Activated T-cell treated with anti-CD3 and anti-CD28 coated beads for 48 hours (primary cell): ENCODE measurements around the gene AATK.
"Not testable (repeated sequence)": the region's sequence is repeated elsewhere in the genome, so short reads cannot be mapped to it uniquely, and the experiment has no call there.

Experiments
- DNase-seq: peaks from one replicate; pipeline ENCODE4 v3.0.0-alpha.2; 2020; ENCODE audit warnings: low read depth

Gene AATK

DNA sequence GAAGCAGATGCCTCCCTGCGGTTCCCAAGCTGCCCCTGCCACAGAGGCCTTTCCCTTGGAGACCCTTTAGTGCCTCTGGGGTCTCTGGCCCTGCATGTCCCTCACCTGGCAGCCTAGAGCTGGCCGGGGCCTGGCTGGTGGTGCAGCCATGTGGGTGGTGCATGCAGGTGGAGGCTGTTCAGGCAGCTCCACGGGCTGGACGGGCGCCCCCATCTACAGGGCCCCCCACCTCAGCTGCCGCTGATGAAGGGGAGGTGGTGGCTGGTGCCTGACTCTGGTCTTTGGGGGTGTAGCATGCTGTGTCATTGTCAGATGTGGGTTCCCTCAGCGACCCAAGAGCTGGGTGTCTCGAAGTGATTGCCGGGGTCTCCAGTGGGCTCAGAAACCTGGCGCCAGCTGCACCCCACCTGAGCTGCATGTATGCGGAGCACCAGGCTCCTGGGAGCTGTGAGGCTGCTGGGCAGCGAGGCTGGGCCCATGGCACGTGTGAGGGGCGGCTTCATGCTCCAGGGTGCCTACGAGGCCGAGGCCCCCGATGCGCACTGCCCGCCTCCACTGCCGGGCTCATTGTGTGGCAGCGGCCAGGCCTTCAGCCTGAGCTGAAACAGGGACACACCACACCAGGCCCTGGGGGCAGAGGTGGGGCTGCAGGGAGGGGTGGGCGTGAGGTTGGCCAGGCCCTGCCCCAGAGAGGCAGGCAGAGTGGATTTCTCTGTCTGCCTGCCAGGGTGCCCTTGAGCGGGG is 74.1 kb downstream of the AATK start:
- no peak for DNase-seq

- no peak for DNase-seq
These were observed 74.9 kb downstream of the AATK start for GRCh38 chr17:81091154-81091553.

DNA sequence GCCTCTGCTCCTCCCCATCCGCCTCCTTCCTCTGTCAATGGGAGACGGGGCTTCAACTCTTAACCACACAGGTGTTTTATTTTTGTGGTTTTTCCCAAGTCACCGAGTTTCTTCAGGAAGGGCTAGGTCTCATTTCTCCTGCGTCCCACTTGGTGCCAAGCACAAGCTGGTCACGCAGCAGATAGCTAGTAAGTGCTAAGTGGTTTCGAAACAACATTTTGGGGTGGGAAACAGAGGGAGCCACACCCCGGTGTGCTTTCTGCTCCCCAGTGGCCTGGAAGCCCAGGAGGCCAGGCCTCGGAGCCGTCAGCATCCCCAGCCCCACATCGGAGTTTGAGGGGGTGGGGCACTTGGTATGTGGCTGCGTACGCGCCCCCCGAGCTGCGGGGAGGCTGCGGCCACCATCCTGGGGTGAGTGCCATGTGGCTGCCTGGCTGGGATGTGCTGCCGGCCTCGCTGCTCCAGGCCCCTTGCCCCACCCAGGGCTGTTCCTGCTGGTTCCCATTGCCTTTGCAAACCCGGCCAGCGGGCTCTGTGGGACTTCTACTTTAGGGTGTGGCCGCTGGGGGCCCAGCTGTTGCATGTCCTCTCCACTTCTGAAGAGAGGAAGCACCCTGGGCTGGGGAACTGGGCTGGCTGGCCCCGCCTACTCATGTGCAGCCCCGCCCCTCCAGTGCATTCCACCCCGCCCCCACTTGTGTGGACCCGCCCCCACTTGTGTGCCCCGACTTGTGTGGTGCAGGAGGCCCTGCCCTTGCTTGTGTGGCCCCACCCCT is 75.5 kb downstream of the AATK start:
- no peak for DNase-seq

DNA sequence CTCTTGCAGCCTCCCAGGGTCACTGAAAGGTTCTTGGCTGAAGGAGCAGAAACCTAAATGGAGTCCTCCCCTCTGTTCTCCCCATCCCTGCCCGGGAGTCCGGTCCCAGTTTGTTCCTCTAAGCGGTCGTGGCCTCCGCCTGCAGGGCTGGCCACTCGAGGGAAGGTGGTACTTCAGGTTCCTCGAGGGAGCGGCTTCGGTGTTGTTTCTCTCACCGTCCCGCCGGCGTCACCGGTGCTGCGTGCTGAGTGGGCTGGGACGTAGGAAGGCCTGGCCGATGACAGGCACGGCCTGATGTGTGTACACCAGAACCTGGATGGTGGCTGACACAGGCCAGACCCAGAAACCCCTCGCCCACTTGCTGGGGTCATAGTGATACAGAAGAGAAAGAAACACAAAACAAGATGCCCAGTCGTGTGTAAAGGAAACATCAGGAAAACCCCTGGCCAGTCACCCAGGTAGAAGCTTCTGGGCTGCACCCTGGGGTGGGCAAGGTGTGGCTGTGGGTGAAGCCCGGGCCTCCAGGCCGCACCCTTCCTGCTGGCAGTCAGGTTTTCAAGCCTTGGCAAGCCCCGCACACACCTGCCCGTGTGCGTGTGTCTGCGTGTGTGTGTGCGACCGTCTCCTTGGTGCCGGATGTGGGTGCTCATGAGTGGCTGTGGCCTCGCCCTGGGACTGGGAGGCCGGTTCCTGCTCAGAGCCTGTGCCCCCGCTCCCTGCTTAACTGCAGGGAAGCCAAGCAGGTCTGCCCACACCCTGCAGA is 79.1 kb downstream of the AATK start:
- DNase-seq, result no peak

- no peak for DNase-seq
These were observed 80.6 kb downstream of the AATK start for GRCh38 chr17:81085420-81085911.

GRCh38 chr17:81084680-81085419 is 81.2 kb downstream of the AATK start:
- no peak for DNase-seq

DNA sequence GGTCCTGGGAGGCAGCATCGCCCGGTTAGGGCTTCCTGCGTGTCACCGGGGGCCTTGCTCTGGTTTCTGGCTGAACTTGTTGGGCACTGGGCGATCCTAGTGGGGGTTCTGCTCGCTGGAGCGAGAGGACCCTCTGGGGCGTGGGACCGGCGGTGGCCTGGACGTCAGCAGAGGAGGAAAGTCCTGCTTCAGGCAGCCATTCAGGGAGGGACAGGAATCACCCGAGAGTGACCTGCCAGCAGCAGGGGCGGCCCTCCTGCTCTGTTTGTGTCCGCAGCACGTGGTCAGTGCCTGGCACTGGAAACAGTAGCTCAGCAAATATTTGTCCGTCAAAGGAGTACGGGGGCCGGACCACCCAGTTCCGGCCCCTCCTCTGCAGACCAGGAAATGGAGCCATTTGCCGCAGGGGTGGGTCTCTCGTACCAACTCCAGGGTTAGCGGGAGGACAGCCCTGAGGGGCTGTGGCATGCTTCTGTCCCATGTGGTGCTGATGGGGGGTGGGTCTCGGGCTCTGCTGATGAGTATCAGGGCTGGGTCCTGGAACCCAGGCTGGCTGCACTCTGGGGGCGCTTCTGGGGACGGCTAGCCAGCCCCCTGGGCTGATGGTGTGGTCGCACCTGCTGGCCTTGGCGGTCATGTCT is 82.8 kb downstream of the AATK start:
- DNase-seq, result no peak

DNA sequence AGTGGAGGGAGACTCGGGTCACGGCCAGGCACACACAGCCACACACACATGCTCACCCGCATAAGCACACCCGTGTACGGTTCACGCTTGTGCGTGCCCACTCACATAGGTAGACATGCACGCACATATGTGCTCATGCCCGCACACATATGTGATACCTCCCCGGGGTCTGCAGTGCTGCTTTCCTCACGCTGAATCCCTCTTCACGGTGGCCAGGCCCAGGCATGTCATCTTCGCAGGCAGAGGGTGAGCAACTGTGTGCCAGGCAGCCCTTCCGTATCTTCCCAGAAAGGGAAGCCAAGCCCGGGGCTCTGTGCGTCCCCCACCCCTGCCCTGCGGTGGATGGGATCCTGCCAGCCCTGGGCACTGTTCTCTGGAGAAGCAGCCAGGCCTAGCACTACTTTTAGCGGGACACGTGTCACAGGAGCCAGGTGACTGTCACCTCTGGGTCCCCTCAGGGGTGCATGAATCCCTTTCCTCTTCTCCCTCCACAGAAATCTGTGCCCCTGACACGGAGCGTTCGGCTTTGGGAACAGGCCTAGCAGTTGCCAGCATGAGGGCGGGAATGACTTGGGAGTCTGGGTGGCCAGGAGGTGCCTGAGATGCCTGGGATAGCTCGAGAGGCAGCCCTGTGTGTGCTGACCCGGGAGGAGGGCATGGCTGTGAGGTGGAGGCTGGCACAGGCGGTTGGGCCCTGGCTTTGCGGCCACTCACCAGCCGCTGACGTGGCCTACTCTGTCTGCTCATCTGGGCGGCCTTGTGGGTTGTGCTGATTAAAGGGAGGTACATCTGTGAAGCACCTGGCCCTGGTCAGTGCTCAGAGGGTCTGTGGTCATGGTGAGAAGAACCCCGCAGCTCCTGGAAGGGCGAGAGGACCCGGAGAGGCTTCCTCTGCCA is 83.6 kb downstream of the AATK start:
- DNase-seq, result no peak

DNA sequence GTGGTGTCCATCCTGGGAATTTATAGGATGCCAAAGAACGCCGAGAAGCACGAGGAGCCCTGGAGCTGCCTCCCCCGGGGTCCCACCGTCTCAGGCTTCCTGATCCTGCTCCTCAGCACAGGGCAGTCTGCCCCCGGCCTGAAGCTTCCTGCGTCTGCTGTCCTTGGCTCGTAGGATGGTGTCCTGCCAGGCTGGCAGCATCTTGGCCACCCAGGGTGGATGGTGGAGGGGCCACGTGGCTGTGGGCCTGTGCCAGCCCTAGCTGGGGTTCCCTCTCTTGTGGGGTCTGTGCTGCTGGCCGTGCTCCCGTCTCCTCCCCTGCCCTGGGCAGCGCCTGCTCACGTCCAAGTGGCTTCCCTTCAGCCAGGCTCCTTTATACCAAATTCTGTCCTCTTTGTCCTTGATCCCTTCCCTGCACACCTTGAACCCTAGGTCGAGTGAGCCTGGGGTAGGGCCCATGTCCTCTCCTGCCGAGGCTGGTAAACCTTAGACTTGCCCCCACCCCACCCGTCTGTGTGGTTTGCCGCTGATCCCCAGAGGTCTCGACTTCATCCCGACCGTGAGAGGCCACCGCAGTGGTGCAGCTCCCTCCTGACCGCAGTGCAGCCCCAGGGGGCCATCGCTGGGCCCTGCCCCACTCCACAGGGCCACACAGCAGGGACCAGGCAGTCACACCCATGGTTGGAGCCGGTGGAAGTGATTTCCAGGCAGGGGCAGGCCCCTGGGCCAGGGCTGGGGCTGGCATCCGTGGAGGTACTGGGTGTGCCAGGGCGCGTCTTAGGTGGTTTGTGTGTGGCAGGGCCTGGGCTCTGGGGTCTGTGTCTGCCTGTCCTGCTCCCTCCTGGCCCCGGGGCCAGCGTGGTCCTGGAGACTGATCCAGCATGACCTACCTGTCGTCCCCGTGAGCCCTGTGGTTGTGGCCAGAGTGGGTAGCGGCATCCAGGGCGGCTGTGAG is 84.5 kb downstream of the AATK start:
- no peak for DNase-seq

- no peak for DNase-seq
These were observed 86.0 kb downstream of the AATK start for GRCh38 chr17:81080019-81080418.

GRCh38 chr17:81078026-81078913 is 87.8 kb downstream of the AATK start:
- not testable (repeated sequence) for DNase-seq

DNA sequence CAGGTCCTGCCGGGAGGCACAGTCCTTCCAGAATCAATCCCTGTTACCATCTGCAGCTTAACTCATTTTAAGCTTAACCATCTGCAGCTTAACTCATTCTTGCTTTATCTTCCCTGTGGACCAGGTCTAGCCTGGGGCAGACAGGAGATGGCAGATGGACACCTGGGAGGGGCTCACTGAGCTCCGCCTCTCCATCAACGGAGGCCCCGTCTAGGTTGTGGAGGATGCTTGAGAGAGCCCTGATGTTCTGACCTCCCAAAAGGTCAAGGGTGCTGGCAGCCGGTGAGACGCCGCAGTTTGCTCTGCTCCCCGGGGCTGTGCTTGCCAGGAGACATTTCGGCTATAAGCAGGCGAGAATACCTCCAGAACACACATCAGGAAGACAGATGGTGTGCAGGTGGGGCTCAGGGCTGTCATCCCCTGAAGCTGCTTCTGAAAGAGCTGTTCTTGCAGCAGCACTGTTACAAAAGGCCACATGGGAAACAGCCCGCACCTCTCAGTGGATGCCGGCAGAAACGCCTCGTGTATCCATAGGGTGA is 89.8 kb downstream of the AATK start:
- DNase-seq, result no peak

- no peak for DNase-seq
These were observed 90.7 kb downstream of the AATK start for GRCh38 chr17:81075307-81075706.

DNA sequence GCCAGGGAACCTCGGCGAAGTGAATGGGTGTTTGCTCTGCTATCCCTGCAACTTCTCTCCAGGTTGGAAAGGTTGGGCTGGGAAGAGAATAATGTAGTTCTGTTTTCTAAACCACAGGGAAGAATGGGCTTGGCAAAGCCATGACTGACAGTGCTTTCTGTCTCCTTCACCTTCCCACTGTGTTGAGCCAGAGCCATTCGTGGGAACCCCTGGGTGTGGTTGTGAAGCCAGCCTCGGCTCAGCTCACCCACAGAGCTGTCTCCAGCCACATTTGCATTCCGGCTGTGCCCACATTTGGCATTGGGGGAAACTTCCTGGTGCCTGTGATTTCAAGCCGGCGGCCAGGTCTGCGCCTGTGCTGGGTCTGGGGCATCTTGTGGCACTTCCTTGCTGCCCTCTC is 91.1 kb downstream of the AATK start:
- DNase-seq, result no peak

GRCh38 chr17:81073967-81074839 is 91.8 kb downstream of the AATK start:
- DNase-seq, result no peak

GRCh38 chr17:81071761-81072741 is 94.0 kb downstream of the AATK start:
- no peak for DNase-seq
